Liver (tissue), 9 donors: ENCODE results near the gene TRUB1. TPM values are rescaled to one million over a fixed set of nuclear protein-coding genes. Genes with fewer than 3 reads are reported as not detected.

Source experiments
- DNase-seq: peaks from one replicate; pipeline ENCODE4 v3.0.0-alpha.2; 2017; ENCODE audit warnings: low spot score
- H3K27ac ChIP-seq, 2 donors: one replicate each; pipeline ENCODE4 v1.7.0; 2013; ENCODE audit warnings: inconsistent platforms in 2 of 2, low read length in 2 of 2, control low read depth in 1 of 2, low read depth in 1 of 2, mild to moderate bottlenecking in 1 of 2
- H3K27me3 ChIP-seq, 4 donors: one replicate each; pipeline versions ENCODE4 v1.6.1 to v1.7.0; 2013; ENCODE audit warnings: low read length in 3 of 4, inconsistent platforms in 1 of 4, mild to moderate bottlenecking in 1 of 4, moderate library complexity in 1 of 4; ENCODE audit not compliant: control insufficient read depth in 4 of 4, insufficient read depth in 4 of 4
- H3K36me3 ChIP-seq, 4 donors: one replicate each; pipeline versions ENCODE4 v1.6.1 to v1.7.0; 2013; ENCODE audit warnings: low read length in 3 of 4, mild to moderate bottlenecking in 3 of 4, low read depth in 1 of 4, moderate library complexity in 1 of 4; ENCODE audit not compliant: control insufficient read depth in 4 of 4, insufficient read depth in 3 of 4
- H3K4me1 ChIP-seq, 4 donors: one replicate each; pipeline versions ENCODE4 v1.6.1 to v1.7.0; 2013; ENCODE audit warnings: low read length in 3 of 4, mild to moderate bottlenecking in 3 of 4, moderate library complexity in 1 of 4; ENCODE audit not compliant: control insufficient read depth in 4 of 4, insufficient read depth in 4 of 4
- H3K4me3 ChIP-seq, 3 donors: one replicate each; pipeline versions ENCODE4 v1.6.1 to v1.7.0; 2013; ENCODE audit warnings: low read length in 3 of 3, control low read depth in 1 of 3, low read depth in 1 of 3, mild to moderate bottlenecking in 1 of 3
- H3K9ac ChIP-seq, 2 donors: one replicate each; pipeline ENCODE4 v1.7.0; 2013; ENCODE audit warnings: low read length in 2 of 2, mild to moderate bottlenecking in 2 of 2, moderate library complexity in 2 of 2, control low read depth in 1 of 2, low read depth in 1 of 2
- H3K9me3 ChIP-seq, 4 donors: one replicate each; pipeline versions ENCODE4 v1.6.1 to v1.7.0; 2013; ENCODE audit warnings: low read length in 3 of 4; ENCODE audit not compliant: control insufficient read depth in 4 of 4
- CTCF ChIP-seq: fragments of 150-350 bp; IDR thresholded peaks from 2 replicates; pipeline ENCODE4 v1.5.1; 2017; ENCODE audit warnings: improper control_type of control experiment, low read depth, low read length; ENCODE audit not compliant: missing input control
- EGR1 ChIP-seq, 2 donors: IDR thresholded peaks; 2 replicates each; pipeline ENCODE4 v1.6.1; 2016 to 2018; ENCODE audit warnings: antibody characterized with exemption in 2 of 2, low read depth in 2 of 2
- FOXA1 ChIP-seq: IDR thresholded peaks from 2 replicates; pipeline ENCODE4 v1.6.1; 2016; ENCODE audit warnings: antibody characterized with exemption
- FOXA2 ChIP-seq: IDR thresholded peaks from 2 replicates; pipeline ENCODE4 v1.6.1; 2016; ENCODE audit warnings: antibody characterized with exemption
- GABPA ChIP-seq, 2 donors: IDR thresholded peaks in 1 of 2; conservative IDR thresholded peaks in 1 of 2; 2 replicates each; pipeline ENCODE4 v1.6.1; 2016; ENCODE audit warnings: antibody characterized with exemption in 2 of 2, mild to moderate bottlenecking in 1 of 2, moderate library complexity in 1 of 2
- HNF4A ChIP-seq, 2 donors: conservative IDR thresholded peaks; 2 replicates each; pipeline ENCODE4 v1.6.1; 2016; ENCODE audit warnings: antibody characterized with exemption in 2 of 2, mild to moderate bottlenecking in 2 of 2
- HNF4G ChIP-seq: IDR thresholded peaks from 2 replicates; pipeline ENCODE4 v1.6.1; 2016; ENCODE audit warnings: antibody characterized with exemption
- JUND ChIP-seq, 2 donors: IDR thresholded peaks; 2 replicates each; pipeline ENCODE4 v1.6.1; 2016; ENCODE audit warnings: antibody characterized with exemption in 2 of 2
- NR2F2 ChIP-seq: IDR thresholded peaks from 2 replicates; pipeline ENCODE4 v1.6.1; 2016; ENCODE audit warnings: antibody characterized with exemption
- RAD21 ChIP-seq, 2 donors: IDR thresholded peaks; 2 replicates each; pipeline ENCODE4 v1.6.1; 2016; ENCODE audit warnings: antibody characterized with exemption in 2 of 2, mild to moderate bottlenecking in 2 of 2
- RXRA ChIP-seq, 2 donors: IDR thresholded peaks; 2 replicates each; pipeline ENCODE4 v1.6.1; 2017 to 2018; ENCODE audit warnings: antibody characterized with exemption in 2 of 2, mild to moderate bottlenecking in 1 of 2
- SP1 ChIP-seq: IDR thresholded peaks from 2 replicates; pipeline ENCODE4 v1.6.1; 2018; ENCODE audit warnings: antibody characterized with exemption, mild to moderate bottlenecking
- TAF1 ChIP-seq: conservative IDR thresholded peaks from 2 replicates; pipeline ENCODE4 v1.6.1; 2016; ENCODE audit warnings: antibody characterized with exemption, mild to moderate bottlenecking
- YY1 ChIP-seq: IDR thresholded peaks from 2 replicates; pipeline ENCODE4 v1.6.1; 2016; ENCODE audit warnings: antibody characterized with exemption, mild to moderate bottlenecking
- ZBTB33 ChIP-seq: IDR thresholded peaks from 2 replicates; pipeline ENCODE4 v1.6.1; 2016; ENCODE audit warnings: antibody characterized with exemption
- WGBS: extraction: QIAGEN DNeasy Blood & Tissue Kit; methylation state at CpG from one replicate; pipeline ENCODE4 v1.1.7; 2013; 5-methylcytosine and 5-hydroxymethylcytosine counted together
- polyA plus RNA-seq, 2 donors: library from polyadenylated mRNA; stranded (reverse) in 1 of 2; unstranded in 1 of 2; fragments of 200-250 nt in 1 of 2; fragments of >200 nt in 1 of 2; fragmentation: Nextera tagmentation in 1 of 2; extraction: Ambion mirVana in 1 of 2; gene quantifications; one replicate each; pipeline versions ENCODE4 v1.2.1 to v1.2.3, GENCODE V29; 2013 to 2015
- total RNA-seq, 2 donors: library from RNA; depleted of rRNA; stranded (reverse); fragments of >200 nt; gene quantifications; one replicate each; pipeline ENCODE4 v1.2.3, GENCODE V29; 2014
- TF ChIP-seq, protein P1 (sequence below): IDR thresholded peaks from 2 replicates; pipeline ENCODE4 v1.6.1; 2016; ENCODE audit warnings: antibody characterized with exemption, mild to moderate bottlenecking
- TF ChIP-seq, protein P2 (sequence below): IDR thresholded peaks from 2 replicates; pipeline ENCODE4 v1.6.1; 2016; ENCODE audit warnings: antibody characterized with exemption
- donor health status: healthy.
- donor health status: healthy.
- donor health status: healthy.
- donor health status: healthy.
- donor health status: healthy.

TRUB1 gene
- total and polyA plus RNA-seq, 4 donors = 6.1 to 14.1 (median 8.3) TPM

DNA sequence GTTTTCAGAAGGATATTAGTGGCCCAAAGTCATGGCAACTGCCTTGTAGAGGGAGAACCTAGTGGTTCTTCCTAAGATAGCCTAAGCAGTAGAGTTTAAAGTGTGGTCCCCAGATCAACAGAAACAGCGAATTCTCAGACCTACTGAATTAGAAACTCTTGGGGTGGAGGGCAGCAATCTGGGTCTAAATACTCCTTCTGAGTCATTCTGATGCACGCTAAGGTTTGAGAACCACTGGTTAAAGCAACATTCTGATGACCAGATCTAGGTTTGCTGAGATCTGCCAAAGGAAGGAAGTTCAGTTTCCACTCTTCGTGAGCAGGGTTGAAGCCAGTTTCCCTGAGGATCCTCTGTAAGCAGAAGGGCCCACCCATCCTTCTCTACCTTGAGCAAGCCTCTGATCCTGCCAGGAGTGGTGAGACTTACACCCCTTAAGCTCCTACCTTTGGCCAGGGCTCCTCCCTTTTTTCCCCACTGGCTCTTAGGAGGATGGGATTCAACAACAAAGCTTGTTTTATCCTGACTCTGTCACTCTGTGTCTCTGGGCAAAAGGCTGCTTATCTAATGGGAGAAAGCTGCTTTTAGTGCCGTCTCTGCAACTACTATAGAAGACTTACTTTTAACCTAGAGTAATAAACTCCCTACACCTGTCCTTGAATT lies 26.8 kb upstream of the TRUB1 start:
- WGBS = 79% methylated on average over 4 of the region's 4 CpGs
- Histone ChIP-seq H3K27me3 (no peaks in the 10 kb centered on the region), H3K27ac (no peak overlapping the region), H3K36me3 (no peaks in the 10 kb centered on the region), H3K9ac (no peak overlapping the region), H3K9me3 (no peaks in the 10 kb centered on the region), H3K4me3 (no peak overlapping the region), H3K4me1 (no peaks in the 10 kb centered on the region)
- TF ChIP-seq NR2F2 = no peak
- no peak for TF ChIP-seq RXRA (IDR thresholded peaks at IDR 0.05)
- TF ChIP-seq, protein P1, sequence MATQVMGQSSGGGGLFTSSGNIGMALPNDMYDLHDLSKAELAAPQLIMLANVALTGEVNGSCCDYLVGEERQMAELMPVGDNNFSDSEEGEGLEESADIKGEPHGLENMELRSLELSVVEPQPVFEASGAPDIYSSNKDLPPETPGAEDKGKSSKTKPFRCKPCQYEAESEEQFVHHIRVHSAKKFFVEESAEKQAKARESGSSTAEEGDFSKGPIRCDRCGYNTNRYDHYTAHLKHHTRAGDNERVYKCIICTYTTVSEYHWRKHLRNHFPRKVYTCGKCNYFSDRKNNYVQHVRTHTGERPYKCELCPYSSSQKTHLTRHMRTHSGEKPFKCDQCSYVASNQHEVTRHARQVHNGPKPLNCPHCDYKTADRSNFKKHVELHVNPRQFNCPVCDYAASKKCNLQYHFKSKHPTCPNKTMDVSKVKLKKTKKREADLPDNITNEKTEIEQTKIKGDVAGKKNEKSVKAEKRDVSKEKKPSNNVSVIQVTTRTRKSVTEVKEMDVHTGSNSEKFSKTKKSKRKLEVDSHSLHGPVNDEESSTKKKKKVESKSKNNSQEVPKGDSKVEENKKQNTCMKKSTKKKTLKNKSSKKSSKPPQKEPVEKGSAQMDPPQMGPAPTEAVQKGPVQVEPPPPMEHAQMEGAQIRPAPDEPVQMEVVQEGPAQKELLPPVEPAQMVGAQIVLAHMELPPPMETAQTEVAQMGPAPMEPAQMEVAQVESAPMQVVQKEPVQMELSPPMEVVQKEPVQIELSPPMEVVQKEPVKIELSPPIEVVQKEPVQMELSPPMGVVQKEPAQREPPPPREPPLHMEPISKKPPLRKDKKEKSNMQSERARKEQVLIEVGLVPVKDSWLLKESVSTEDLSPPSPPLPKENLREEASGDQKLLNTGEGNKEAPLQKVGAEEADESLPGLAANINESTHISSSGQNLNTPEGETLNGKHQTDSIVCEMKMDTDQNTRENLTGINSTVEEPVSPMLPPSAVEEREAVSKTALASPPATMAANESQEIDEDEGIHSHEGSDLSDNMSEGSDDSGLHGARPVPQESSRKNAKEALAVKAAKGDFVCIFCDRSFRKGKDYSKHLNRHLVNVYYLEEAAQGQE = no peak
- TF ChIP-seq HNF4A (conservative IDR thresholded peaks at IDR 0.05) = no peak
- no peak for TF ChIP-seq JUND (IDR thresholded peaks at IDR 0.05)
- no peak for TF ChIP-seq CTCF
- no peak for TF ChIP-seq FOXA1
- DNase-seq = no peak

- Histone ChIP-seq H3K4me1 (no peaks in the 10 kb centered on the region), H3K9ac (no peak overlapping the region), H3K36me3 (no peaks in the 10 kb centered on the region), H3K4me3 (no peak overlapping the region), H3K27me3 (no peaks in the 10 kb centered on the region), H3K27ac (no peak overlapping the region), H3K9me3 (no peaks in the 10 kb centered on the region)
- 78% methylated on average over 5 of the region's 5 CpGs for WGBS
- DNase-seq = no peak
- TF ChIP-seq FOXA2 (no peak), JUND (IDR thresholded peaks at IDR 0.05) (no peak), RXRA (IDR thresholded peaks at IDR 0.05) (no peak), HNF4G (no peak), HNF4A (conservative IDR thresholded peaks at IDR 0.05) (no peak), CTCF (no peak), EGR1 (IDR thresholded peaks at IDR 0.05; ENCODE audit: low read depth in 2 of 2) (no peak), GABPA (IDR thresholded peaks at IDR 0.05 in 1 of 2, conservative IDR thresholded peaks at IDR 0.05 in 1 of 2) (no peak), TAF1 (no peak), SP1 (no peak), YY1 (no peak), FOXA1 (no peak), RAD21 (IDR thresholded peaks at IDR 0.05) (no peak), NR2F2 (no peak), ZBTB33 (no peak)
- TF ChIP-seq, protein P2, sequence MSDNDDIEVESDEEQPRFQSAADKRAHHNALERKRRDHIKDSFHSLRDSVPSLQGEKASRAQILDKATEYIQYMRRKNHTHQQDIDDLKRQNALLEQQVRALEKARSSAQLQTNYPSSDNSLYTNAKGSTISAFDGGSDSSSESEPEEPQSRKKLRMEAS = no peak
- TF ChIP-seq, protein P1 = no peak
Measured at GRCh38 chr10:114911801-114912469, 26.1 kb upstream of the TRUB1 start.
